ENCODE measurements around the gene PCDH1.

PCDH1 gene

DNA sequence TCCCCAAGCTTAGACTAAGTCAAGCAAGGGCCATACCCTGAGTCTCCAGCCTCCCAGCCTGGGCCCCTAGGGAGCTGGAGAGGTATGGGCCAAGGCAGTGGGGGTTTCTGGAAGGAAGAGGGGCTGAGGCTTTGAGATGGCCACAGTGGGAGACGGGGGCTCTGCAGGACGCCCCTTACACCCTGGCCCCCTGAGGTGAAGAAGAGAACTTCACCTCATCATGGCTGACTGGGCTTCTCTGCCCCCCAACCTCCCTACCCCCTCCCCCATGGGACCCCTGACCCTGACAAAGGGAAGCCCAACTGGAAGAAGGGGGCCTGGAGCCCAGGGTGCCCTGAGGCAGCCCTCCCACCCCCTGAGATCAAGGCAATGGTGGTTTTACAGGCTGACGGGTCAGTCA is 25.8 kb downstream of the PCDH1 start:
- no peak for DNase-seq

GRCh38 chr5:141851195-141851874 is 26.9 kb downstream of the PCDH1 start:
- DNase-seq = no peak

DNA sequence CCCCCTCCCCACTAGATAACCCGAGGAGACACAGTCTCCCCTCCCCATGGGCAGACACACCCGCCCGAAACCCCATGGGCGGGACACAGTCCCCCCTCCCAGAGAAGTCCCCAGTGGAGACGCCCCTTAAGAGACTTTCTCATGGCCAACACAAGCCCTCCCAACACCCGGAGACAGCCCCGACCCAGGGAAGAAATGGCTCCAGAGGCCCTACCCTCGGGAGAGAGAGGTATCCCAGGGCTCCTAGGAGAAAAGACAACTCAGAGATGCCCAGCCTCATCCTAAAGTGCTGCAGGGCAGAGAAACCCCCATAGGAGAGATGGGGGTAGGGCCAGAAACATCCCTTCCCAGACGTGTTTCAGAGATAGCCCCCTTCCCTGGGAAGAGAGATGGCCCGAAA is 27.4 kb downstream of the PCDH1 start:
- no peak for DNase-seq

DNA sequence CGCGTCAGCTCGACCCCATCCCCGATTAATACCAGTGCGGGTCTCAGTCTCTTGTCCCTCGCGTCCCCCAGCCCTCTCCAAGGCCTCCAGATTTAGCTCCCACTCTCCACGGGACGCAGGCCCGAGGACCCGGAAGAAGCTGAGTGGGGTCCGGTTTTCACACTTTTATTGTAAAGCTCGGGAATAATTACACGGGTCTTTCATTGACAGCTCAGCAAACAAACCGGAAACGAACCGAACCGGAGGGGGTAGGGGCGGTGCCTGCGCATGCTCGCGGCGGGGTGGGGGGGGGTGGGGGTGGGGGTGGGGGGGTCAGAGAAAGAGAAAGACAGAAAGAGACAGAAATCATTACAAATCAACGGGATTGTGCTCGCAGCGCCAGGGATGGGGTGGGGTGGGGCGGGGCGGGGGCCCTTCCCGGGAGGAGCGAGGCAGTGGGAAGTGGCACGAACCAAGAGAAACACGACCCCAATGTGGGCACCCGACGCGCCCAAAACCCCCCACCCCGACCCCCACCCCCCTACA is 27.9 kb downstream of the PCDH1 start:
- DNase-seq = no peak

GRCh38 chr5:141849415-141850243 is 28.6 kb downstream of the PCDH1 start:
- DNase-seq = no peak

- no peak for DNase-seq
These were observed 29.3 kb downstream of the PCDH1 start for GRCh38 chr5:141848744-141849414.

DNA sequence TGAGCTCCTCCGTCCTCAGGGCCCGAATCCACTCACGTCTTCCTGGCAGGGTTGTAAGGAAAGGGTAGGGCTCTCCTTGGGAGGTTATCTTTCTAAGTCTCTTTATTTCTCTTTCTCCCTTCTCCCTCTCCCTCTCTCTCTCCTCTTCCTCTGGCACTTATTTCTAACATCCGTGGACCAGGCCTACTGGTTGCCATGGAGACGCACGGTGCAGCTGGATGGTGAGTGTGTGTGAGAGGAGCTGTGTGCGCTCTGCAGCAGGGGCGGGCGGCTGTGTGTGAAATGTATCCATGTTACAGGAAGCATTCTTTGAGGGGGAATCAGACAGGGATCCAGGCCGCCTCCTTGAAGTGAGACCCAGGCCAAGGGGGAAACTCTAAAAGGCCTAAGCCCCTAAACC is 32.2 kb downstream of the PCDH1 start:
- no peak for DNase-seq

DNA sequence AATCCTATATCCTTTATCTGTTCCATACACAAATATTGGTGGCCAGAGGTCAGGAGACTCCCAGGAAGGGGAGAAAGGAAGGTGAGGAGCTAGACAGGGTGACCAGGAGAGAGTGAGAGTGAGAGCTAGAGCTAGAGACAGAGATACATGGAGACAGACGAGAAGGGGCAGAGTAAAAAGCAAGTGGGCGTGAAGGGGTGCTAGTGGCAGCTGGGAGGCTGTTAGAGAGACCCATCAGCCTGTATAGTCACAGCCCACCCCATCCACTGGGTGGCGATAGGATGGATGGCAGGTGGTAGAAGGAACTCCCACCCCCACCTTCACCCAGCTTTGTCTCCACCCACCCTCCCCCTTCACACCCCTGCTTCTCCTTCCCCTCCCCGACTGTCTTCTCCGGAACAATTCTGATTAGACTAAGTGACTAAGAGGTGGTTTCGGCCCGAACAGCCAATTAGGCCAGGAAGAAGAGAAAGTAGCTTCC is 32.8 kb downstream of the PCDH1 start:
- no peak for DNase-seq

DNA sequence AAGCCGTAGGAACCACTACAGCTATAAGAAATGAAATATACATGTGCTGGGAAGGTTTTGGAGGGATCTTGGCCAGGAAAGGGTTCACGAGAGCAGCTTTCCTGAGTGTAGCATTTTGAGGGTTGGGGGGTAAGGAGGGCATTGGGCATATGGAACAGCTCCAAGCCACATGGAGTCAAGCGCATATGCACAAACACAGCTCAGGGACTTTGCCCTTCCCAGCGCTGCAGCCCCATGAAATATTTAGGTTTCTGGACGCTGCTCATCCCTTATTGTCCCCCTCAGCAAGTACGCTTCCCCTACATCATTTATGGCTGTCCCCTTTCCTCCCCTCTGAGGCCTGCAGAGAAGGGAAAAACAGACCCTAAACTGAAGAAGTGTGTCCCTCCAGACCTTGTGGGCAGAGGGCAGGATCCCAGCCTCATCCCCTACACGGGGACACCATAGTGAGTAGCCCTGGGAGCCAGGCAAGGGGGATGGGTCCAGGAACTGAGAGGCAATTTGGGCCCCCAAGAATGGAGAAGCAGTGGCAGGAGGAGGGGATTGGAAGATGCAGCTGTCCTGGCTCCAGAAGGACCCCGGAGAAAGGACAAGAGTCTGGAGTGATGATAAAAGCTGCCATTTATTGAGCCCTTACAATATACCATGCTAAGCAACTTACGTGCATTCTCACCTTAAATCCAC is 33.7 kb downstream of the PCDH1 start:
- no peak for DNase-seq

DNA sequence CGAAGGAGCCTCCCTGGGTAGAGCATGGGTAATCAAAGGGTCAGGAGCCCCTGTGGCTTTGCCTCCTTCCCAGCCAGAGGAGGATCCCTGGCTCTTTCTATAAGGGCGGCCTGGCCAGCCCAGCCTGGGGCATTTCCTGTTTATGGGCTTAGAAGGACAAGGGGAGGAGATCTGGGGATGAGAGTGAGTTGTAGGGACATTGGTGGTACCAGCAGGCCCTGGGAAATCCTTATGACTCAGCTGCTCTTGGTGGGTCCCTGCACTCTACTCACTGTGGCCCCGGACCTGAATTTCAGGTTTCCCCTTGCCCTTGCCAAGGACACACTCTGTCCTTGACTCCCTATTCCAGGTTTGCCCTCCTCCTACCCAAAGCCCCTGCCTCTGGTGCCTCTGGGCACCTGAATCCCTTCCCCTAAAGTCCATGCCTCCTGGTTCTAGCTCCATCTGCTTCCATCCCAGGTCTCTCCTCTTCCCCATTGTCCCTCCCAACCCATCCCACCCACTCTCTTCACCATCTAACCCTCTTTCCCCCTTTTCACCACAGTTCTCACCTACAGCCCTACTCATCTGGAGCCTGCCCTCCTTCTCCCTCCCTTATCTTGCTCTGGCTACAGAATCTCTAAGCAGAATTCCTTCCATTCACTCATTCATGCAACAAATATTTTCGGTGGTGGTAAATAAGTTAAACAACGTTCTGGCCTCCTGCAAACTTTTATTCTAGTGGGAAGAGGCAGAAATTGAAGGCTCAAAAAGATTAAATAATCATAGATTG is 34.9 kb downstream of the PCDH1 start:
- no peak for DNase-seq

DNA sequence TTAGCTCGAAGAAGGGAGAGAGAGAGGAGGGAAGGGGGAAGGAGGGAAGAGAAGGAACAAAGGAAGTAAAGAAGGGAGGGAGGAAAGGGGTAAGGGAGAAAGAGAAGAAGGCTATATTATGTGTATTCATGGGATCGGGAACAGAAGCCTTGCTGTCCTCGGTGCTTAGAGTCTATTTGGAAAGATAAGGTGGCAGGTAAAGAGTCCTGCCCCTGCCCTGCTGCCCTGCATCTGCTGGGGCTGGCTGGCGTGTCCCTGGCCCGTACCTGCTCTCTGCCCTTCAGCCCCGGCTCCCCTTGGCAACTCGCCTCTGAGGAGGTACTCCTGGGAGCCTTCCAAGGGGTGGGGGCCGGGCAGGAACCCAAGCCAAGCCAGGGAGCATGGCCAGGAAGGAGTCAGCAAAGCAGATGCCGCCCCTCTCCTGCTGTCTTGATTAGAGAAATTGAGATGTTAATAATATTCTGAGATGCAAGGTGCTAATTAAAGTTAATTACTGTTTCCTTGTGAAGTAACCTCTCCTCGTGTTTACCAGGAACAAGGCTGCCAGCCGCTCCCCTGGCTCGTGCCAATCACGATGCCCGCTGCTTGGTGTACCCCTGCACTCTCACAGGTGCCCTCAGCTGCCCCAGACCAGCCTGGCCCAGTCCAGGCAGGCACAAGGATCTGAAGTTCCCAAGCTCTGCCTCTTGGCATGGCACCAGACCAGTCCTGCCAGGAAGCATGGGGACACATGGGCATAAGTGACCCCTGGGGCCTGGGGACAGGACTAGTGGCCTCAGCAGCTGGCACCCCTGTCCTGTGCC is 36.6 kb downstream of the PCDH1 start:
- no peak for DNase-seq

GRCh38 chr5:141840826-141841360 is 37.3 kb downstream of the PCDH1 start:
- DNase-seq = no peak

DNA sequence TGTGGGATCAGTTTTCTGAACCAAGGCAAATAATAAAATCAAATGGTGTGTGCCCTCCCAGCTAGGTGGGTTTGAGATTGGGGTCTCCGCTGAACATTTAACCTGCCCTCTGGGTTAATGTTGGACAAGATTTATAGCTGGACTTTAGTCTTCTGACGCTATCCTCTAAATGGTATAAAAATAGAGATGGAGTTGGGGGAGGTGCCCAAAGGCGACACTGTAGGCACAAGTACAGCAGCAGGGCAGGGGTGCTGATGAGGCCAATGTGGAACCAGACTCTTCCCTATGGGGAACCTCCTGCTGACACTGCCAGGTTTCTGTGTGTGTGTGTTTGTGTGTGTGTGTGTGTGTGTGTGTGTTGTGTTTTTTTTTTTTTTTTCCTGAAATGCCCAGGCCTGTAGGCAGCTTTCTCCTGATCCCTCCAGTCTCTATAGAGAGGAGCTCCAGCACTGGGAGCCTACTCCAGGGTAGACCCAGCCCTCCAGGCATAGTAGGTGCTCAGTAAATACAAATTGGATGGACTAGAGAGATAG is 37.9 kb downstream of the PCDH1 start:
- DNase-seq = no peak

DNA sequence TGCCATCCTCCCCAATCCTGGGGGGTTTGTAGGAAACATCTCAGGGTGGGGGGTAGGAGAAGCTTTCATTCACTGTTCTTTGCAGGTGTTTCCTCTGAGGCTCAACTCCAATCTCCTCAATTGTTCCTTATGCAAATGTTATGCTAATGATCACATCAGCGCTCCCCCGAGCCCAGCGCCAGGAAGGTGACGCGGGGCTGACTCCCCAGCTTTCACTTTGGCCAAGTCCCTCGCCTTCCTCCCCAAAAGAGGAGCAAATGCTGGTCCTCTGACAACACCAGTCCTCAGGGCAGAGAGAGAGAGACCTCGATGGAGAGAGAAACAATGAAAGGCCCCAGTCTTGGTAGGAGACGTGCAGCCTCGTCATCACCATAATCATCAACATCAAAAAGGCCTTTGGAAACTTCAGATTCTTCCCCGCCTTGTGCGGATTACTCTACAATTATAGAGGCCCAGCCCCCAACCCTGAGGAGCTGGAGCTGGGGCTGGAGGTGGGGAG is 39.1 kb downstream of the PCDH1 start:
- DNase-seq = no peak

GRCh38 chr5:141838326-141839014 is 39.7 kb downstream of the PCDH1 start:
- DNase-seq = no peak

- no peak for DNase-seq
These were observed 42.1 kb downstream of the PCDH1 start for GRCh38 chr5:141835928-141836670.

DNA sequence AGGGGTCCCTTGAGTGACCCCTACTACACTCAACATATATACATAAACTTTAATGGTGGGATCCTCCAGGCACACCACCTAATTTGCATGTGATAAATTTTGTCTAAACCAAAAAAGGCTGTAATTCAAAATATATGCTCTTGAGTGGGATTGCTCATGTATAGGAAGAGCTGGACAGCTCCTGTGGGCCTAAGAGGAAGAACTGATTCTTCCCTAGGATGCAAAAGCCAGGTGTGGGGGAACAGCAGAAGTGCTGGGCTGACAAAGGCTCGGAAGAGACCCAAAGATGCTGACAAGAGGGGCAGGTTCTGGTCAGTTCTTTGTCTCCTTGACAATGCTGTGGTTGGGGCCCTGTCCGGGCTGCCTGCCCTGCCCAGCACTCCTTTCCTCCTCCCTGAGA is 43.9 kb downstream of the PCDH1 start:
- no peak for DNase-seq

DNA sequence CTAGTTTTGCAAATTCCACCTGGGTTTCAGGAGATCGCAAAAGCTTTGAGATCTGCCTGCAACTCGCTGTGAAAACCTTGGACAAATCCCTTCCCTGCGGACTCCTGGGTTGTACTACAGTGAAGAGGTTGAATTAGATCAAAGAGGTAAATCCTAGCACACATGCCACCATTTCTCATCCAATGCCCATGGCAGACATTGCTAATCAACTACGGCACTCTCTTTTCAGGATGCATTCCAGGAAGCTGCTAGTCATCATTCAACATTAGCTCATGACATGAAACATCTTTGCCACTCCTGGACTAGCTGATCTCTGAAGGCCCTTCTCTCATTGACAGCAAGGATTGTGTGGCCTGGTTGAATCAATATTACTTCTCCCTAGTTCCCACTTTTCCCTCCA is 46.1 kb downstream of the PCDH1 start:
- no peak for DNase-seq

- DNase-seq = no peak
These were observed 50.0 kb downstream of the PCDH1 start for GRCh38 chr5:141828162-141828561.

Measured in NCI-H2081 treated with DMSO at 0.1 percent for 48 hours (cell line).